ENCODE results near the gene MARCHF6.

GRCh38 chr5:10317825-10318682 is 35.4 kb upstream of the MARCHF6 start:
- TF ChIP-seq EZH2 (IDR thresholded peaks at IDR 0.05; ENCODE audit: insufficient read depth, poor library complexity, severe bottlenecking), result no peak
- TF ChIP-seq EZH2phosphoT487 (IDR thresholded peaks at IDR 0.05; ENCODE audit: insufficient read depth, low read depth), result no peak
